ENCODE results near the gene OLFM1.

- no peak for TF ChIP-seq MAX (IDR thresholded peaks at IDR 0.05)
- TF ChIP-seq CTCF (IDR thresholded peaks at IDR 0.05; ENCODE audit: low read depth, low read length, missing input control) = no peak
Observed at GRCh38 chr9:135055181-135055580, 32.3 kb upstream of the OLFM1 start.

All from liver (tissue), 2 donors.